CD4-positive, alpha-beta T cell treated with Interleukin-1 beta for 1 hour (primary cell): Measurements from ENCODE around the gene WDFY2.
"Not testable (repeated sequence)": the region's sequence is repeated elsewhere in the genome, so short reads cannot be mapped to it uniquely, and the experiment has no call there.

Experiments used
- DNase-seq, 2 donors: peaks; one replicate each; pipeline ENCODE4 v3.0.0-alpha.2; 2020 to 2022

The WDFY2 gene

DNA sequence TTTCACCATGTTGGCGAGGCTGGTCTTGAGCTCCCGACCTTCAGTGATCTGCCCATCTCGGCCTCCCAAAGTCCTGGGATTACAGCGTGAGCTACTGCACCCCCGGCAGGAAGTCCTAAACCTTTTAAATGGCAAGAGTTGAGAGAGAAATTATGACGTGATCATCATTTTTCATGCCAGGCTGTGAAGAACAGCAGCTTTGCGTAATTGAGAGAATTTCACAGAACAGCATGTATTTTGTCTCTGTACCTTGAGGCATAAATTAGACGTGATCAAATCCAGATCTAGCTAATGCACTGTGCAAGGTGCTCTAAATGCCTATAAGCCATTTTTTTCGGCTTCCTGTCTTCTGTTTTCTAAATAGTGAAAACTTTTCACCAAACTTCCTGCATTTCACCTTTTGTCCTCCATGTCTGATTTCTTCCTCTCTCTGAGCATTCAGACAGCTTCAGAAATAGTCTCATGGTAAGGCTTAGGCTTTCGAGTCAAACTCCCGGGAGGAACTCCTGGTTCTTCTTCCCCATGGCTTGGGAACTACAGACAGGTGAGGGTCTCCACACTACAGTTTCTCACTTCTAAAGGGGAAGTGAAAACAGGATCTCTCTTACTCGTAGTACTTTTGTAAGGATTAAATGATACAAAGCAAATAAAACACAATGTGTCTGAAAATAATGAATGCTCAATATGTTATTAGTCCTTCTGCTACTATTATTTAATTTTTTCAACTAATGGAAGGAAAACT lies 51.0 kb downstream of the WDFY2 start:
- DNase-seq = peak in 1 of 2 donors; percentile 3

DNA sequence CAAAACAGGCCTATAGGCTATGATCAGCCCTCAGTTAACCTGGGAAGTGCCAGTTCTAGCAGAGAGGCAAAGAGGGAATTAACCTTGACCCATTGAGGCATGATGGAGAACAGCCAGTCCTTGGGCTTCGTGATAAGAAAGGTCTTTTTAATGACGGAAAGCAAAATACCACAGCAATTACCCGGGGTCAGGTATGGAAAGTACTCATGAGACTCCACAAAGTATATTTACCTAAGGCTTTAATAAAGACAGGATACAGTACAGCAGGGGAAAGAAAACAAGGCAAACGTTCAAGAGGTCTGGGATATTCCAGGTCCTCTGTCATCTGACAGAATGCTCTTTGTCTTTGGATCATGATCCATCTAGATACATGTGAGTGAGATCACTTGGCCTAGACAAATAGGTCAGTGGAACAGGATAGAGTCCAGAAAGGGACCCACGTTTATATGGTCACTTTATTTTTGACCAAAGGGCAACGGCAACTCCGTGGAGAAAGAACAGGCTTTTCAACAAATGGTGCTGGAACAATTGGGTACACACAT lies 52.2 kb downstream of the WDFY2 start:
- DNase-seq = no peak

DNA sequence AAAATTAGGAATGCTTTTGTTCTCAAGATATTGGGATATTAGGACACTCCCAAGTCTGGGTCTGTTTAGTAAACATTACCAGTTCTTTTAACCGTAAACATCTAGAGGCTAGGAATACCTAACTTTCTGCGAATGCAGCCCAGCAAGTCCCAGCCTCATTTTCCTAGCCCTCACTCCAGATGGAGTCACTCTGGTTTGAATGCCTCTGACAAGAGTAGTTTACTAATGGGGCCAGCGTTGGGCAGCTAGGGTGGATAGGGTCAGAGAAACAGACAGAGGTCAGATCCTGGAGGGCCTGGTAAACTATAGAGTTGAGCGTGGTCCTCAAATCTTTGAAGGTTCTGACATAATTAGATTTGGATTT lies 53.6 kb downstream of the WDFY2 start:
- DNase-seq = no peak

DNA sequence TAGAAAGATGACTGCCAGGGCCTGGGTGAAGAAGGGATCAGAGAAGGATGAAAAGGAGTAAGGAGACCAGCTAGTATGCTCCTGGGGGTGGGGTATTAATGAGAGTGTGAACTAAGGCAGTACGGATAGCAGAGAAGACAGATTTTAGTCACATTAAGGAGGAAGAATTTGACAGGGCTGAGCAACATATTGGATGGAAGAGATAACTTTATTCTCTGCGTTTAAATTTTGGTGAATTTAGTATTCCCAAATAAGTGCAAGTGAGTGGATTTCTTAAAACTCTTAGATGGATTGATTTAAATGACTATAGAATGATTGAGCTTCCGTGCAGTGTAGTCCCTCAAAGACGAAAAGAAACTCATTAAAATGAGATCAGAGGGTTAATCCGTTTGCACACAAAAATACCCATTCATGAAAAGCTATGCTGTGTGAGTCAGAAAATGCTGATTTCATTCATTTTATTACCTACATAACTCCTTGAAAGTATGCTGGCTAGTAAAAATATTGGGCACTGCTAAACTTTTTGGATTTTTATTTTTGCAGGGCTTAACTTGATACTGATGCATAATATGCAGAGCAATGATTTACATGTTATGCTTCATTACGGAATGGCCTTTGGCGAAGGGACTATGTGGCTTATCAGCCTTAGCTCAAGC lies 54.1 kb downstream of the WDFY2 start:
- DNase-seq = no peak

DNA sequence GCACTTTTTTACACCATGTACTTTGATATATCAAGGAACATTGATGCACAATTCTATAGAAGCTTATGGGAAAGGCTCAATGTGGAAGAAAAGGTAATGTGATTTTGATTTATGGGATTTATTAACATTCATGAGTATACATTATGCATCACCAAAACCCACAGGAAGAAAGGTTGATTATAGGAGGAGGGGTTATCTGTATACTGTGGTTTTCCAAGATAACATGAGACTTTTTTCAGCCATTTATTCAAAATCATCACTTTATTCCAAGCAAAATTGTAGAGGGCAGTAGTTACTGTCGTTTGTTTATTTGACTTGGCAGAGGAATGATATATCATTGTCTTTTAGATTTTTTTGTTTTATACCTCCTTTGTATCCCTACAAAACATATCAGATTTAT lies 54.9 kb downstream of the WDFY2 start:
- no peak for DNase-seq

DNA sequence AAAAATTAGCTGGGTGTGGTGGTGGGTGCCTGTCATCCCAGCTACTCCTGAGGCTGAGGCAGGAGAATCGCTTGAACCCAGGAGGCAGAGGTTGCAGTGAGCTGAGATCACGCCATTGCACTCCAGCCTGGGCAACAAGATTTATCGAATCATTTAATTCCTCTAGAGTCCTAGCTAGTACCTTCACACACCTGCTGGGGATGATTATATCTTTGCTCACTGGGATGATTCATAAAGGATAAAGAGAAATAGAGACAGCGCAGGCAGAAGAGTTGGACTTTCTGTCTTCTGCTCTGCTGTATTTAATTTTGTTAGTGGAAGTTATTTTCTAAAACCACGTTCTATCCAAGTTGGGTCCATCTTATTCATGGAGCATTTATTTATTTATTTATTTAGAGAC lies 56.4 kb downstream of the WDFY2 start:
- not testable (repeated sequence) for DNase-seq

DNA sequence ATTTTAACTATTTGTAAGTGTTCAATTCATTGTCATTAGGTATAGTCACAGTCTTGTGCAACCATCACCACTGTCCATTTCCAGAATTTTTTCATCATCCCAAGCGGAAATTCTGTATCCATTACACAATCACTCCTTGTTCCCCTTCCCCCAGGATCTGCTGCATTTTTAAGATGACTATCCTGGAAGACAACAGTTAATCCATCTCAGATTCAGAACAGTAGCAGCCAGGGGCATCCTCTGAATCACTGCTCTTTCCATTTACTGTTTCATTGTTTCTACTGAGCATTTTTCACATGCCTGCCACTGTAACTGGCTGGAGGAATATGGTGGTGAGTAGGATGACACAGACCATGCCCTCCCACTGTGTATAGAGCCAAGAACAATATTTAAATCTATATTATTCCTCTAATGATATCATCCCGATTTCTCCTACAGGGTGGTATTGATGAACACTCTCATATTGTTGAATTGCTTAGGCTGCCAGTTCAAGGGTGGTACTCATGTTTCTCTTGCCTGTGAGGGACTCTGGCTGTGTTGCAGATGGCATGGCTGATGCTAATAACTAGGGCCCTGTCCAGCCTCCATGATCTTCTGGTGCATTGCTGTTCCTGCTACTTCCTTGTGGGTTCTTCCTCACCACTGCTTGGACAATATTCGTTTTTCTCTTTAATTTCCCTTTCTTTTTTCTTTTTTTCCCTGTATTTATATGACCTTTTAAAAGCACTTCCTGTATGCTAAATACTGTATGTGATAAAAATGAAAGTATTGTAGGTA lies 59.0 kb downstream of the WDFY2 start:
- no peak for DNase-seq

DNA sequence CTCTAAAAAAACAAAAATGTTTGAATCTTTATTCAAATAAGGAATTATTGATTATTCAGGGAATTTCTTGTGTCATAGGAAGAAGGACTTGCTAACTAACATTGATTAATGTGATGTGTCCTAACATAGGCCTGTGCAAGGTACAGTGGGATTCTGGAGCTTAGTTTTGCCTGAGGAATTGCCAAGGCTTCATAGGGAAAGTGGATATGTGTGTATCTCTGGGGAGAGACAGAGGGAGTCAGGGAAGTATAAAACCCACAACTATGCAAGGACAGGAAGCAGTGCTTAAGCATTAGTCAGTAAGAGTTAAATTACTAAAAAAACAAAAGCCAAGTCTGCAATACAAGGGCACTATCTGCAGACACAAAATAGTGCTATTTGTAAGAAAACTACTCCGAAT lies 59.6 kb downstream of the WDFY2 start:
- no peak for DNase-seq

DNA sequence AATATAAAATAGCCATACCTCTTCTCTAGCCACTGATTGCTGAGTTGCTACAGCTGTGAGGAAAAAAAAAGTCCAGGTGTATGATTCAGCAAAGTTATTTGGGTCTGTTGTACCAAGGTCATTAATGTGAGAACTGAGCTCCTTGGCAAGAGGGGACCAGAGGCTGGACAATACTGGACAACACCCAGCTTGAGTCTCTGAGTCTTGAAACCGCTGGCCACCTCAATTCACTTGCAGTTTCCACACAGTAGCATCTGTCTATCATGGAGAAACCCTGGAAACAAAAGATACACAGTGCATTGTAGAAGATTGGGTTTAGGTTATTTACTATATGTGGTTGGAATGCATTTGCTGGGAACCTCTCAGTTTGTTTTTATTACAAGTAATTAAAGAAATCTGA lies 60.4 kb downstream of the WDFY2 start:
- peak in 1 of 2 donors; percentile 22 for DNase-seq

DNA sequence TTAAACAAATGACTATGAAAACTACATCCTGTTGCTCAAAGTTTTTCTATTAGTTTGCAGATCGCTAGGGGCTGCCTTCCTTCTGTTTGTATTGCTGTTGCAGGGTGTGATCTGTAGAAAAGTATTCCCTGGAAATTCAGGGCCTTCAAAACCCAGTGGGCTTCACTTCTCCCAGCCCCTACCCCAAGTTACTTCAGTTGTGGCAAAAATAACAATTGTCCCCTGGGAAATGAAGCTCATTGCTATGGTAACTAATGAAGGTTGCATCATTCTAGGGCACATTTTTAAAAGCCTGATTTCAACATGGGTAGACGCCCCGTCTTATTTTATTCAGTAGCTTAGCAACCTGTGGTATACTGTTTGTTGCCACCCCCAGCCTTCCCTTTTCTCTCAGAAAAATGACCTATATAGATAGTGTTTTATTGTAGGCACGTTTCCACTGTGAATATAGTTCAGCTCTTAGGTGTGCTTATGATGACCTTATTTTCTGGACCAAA lies 60.9 kb downstream of the WDFY2 start:
- peak; percentile 71 to 75 for DNase-seq

DNA sequence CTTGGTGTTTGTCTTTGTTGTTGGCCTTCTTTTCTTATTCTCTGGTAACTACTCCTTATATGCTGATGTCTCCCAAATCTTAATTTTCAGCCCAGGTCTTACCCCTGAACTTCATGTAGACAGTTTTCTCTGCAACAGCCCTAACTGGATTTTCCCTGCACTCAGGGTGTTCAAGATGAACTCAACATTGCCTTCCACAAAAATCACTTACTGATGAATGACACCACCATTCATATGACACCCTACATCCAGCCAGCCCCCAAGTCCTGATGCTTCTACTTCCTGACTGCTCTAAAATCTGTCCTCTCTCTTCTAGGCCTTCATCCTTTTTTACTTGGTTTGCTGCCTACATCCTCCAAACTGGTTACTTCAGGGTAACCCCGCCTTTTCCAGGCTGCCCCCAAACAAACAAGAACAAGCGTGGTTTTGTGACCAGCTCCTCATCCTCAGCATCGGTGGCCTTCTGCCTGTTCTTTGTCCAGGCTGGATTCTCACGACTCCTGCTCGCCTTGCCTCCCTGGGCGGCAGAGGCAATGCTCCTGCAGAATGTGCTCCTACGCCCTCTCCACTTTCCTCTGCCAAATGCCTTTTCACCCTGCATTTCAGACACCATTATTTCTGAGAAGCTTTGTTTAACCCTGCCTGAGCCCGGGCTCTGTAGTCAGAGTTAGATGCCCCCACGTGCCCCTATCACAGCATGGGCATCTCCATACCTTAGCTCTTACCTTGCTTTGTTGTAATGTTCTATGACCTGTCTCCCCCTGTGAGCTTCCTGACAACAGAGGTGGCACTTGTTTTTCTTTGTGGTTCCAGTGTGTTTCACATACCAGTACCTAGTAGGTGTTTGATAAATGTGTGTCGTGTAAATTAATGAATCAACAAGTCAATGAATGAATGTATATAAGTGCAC lies 61.8 kb downstream of the WDFY2 start:
- DNase-seq = peak; percentile 24 to 40

DNA sequence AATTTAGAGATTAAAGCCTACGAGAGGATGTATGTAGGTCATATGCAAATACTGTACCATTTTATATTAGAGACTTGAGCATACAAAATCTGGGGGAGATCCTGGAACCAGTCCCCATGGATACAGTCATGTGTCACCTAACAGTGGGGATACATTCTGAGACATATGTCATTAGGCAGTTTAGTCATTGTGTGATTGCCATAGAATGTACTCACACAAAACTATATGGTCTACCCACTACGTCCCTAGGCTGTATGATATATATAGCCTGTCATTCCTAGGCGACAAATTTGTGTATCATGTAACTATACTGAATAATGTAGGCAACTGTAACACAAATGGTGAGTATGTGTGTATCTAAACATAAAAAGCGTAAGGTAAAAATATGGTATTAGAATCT lies 62.8 kb downstream of the WDFY2 start:
- peak in 1 of 2 donors; percentile 7 for DNase-seq

DNA sequence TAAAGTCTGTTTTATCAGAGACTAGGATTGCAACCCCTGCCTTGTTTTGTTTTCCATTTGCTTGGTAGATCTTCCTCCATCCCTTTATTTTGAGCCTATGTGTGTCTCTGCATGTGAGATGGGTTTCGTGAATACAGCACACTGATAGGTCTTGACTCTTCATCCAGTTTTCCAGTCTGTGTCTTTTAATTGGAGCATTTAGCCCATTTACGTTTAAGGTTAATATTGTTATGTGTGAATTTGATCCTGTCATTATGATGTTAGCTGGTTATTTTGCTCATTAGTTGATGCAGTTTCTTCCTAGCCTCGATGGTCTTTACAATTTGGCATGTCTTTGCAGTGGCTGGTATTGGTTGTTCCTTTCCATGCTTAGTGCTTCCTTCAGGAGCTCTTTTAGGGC lies 67.9 kb downstream of the WDFY2 start:
- DNase-seq = not testable (repeated sequence)

DNA sequence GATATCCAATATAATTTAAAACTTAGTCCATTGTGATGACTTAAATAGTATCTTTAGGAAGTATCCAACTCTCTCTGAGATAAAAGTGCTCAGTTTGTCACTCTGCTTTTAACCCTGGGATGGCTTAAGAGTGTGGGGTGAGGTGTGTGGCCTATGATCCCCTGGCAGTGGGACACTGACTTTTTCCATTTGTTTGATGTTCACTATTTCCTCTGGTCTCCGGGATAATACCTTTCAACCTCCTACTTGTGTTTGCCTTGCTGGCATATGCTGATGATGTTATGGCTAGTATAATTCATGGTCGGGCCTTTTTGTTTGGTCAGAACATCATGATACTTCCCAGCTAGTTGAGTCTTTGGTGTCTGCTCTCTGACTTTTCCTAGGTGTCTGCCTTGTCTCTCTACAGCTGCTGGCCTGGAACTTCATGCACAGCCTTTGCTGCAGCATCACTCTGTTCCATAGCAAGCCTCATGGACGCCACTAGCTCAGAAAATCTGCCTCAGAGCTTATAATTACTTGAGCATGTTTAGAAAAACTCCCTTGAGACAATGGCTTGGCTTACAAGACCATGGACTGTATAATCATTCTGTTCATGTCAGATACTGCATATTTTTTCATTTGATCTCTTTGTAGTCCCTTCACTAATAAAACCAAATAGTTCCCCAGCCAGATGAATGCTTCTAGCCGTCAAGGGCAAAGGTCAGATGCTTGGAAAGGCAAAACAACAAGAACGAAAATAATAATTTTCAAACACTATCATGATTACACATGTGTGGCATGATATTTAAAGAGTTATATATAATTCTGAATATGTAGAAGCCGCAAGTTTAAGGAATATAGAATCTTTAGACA lies 75.2 kb downstream of the WDFY2 start:
- DNase-seq = no peak

DNA sequence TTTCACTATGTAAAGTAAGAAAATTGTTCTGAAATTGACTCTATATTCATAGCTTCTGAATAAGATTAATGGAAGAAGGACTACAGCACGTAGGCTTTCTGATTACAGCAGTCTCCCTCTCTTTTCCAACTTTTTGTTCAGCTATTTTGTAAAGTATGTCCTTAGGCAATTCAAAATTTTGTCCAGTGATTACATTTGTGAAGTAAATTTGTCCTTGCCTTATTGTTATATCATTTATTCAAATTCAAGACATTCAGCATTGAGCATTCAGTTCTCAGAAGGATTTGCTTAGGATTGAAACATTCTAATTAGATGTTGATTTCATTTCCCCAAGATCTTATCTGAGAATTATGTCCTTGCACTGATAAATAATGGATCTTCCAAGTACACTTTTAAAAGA lies 76.6 kb downstream of the WDFY2 start:
- no peak for DNase-seq

DNA sequence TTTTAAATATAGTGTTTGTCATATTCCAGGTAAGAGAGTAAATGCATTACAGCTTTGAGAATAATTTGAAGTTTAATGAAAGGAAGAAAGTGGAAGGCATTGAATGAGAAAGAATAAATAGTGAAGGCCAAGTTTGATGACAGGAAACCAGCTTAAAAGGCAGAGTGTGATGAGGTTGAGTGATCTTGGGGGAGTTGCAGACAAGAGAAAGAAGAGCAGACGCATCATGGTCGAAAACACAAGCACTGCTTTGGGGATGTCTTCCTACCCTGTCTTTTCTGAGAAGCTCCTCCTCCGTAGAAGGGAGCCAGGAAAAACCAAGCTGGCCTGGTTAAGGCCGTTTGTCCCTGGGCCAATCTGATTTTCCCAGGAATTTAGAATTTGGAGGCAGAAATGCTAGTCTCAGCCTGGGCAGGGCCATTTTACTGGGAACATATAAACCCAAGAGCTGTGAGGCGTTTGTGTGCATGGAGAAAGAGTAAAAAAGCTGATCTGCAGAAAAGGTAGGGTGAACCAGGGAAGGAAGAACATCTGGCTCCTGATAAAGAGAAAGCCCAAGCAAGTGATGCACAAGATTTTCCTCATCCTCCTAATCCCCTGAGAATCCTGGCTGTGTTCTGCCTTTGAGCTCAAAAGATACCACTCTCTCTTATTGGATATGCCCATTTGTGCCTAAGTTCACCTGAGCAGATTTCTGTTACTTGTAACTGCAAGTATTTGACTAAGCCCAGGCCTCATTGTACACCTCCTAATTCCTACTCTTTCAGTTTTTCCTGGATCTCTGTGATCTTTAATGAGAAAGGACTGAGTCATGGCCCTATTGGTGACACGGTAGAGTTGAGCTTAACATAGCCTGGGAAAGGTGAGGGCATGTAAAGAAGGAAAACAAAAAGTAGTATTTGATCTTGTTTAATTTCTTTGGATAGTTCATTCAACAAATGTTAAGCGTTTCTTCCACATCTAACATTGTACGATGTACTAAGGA lies 80.0 kb downstream of the WDFY2 start:
- no peak for DNase-seq

DNA sequence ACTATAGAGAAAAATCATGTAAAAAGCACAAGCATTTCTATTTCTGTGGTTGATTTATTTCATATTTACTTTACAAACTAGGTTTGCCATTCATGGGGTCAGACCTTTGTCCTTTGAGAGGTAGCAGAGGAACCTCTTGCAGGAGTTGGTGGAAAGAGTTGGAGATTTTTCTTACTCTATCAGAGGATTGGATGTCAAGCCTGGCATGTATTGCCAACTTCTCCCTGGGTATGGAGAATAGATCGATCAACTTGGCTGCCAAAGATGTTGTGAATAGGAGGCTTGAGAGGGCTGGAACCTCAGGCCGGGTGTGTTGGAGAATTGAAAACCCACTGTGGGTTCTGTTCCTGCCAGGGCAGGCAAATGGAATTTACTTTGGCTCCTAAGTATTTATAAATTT lies 81.2 kb downstream of the WDFY2 start:
- DNase-seq = no peak

DNA sequence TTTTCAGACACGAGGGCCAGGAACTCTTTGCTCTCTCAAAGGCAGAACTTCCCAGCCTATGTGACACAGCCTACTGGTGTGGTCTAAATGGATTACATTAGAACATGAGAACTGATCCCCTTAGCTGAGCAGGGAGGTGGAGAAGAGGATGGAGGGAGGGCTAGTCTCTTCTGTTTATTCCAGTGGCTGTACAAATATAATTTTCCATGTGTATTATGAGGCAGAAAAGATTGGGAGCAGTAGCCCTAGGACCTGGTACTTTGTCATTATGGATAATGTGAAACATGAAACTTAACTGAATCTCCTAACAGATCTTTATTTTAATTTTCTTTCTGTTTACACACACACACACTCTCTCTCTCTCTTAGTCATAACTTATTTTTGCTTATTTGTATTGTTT lies 82.1 kb downstream of the WDFY2 start:
- DNase-seq = no peak

DNA sequence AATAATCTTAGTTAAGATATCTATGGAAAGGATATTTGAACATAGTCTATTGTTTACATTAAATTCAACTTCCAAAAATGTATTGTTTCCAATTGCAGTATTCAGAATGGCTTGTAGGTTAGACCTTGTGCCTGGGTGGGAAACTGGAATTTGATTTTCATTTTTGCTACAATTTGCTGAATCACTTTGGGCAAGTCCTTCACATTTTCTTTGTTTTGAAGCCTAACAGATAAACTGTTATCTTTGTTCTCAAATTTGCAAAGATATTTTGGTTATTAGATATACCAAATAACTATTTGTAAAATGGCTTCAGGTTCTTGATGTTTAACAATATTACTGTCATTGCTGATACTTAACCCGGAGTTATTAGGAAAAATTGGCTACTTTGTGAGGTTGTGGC lies 82.6 kb downstream of the WDFY2 start:
- no peak for DNase-seq

DNA sequence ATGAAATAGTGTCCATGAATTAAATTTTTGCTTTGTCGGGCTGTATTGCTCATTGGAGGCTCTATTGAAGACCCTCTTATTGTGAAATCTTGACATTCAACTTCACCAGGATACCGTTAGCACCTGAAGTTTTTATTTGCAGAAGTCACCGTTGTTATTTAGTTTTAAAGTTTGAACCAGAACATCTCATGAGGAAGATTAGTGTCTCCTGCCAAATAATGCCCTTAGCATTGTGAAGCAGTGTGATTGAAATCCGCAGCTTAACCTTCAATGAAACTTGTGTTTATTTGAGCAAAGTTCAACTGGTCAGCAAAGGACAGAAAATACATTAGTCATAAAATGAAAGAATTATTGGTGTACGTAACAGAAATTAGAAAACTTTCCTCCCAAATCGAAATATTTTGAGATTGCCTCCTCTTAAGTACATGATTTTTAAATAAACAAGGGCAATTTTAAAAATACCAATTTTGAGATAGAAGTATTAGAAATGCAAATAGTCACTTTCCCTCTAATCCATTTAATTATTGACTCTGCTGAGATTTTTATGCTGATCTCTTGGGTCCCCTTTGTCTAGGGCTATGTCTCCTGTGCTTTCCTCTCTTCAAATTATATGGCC lies 84.4 kb downstream of the WDFY2 start:
- DNase-seq = no peak
